Duodenal mucosa (tissue), 2 donors: ENCODE measurements around the gene HLA-DPA1.

Experiments used
- H3K27ac ChIP-seq: one replicate; pipeline ENCODE4 v1.7.0; 2013; ENCODE audit warnings: low read depth, low read length
- H3K27me3 ChIP-seq, 2 donors: one replicate each; pipeline ENCODE4 v1.7.0; 2013; ENCODE audit warnings: low read length in 2 of 2, control low read depth in 1 of 2; ENCODE audit not compliant: insufficient read depth in 2 of 2, control insufficient read depth in 1 of 2
- H3K36me3 ChIP-seq, 2 donors: one replicate each; pipeline ENCODE4 v1.7.0; 2013; ENCODE audit warnings: low read length in 2 of 2, control low read depth in 1 of 2; ENCODE audit not compliant: insufficient read depth in 2 of 2, control insufficient read depth in 1 of 2
- H3K4me1 ChIP-seq, 2 donors: one replicate each; pipeline ENCODE4 v1.7.0; 2013; ENCODE audit warnings: low read length in 2 of 2, control low read depth in 1 of 2; ENCODE audit not compliant: insufficient read depth in 2 of 2, control insufficient read depth in 1 of 2
- H3K4me3 ChIP-seq, 2 donors: one replicate each; pipeline ENCODE4 v1.7.0; 2013; ENCODE audit warnings: low read length in 2 of 2, low read depth in 1 of 2
- H3K9ac ChIP-seq, 2 donors: one replicate each; pipeline ENCODE4 v1.7.0; 2013; ENCODE audit warnings: low read length in 2 of 2, low read depth in 1 of 2
- H3K9me3 ChIP-seq, 2 donors: one replicate each; pipeline ENCODE4 v1.7.0; 2013; ENCODE audit warnings: low read length in 2 of 2, control low read depth in 1 of 2; ENCODE audit not compliant: control insufficient read depth in 1 of 2

The HLA-DPA1 gene

GRCh38 chr6:33049323-33050013, 24.0 kb downstream of the HLA-DPA1 start:
- H3K27me3 ChIP-seq = peaks cover 0 to 6% of the 10 kb centered on the region in 2 donors
- H3K27ac ChIP-seq = no peak overlapping the region
- no peaks in the 10 kb centered on the region for H3K36me3 ChIP-seq
- H3K4me1 ChIP-seq = no peaks in the 10 kb centered on the region
- H3K9ac ChIP-seq = no peak overlapping the region
- H3K4me3 ChIP-seq = no peak overlapping the region
- H3K9me3 ChIP-seq = no peaks in the 10 kb centered on the region

- Histone ChIP-seq H3K36me3 (no peaks in the 10 kb centered on the region), H3K9ac (no peak overlapping the region), H3K4me1 (no peaks in the 10 kb centered on the region), H3K9me3 (no peaks in the 10 kb centered on the region), H3K27ac (no peak overlapping the region), H3K27me3 (peaks cover 0 to 5% of the 10 kb centered on the region in 2 donors), H3K4me3 (no peak overlapping the region)
Observed at GRCh38 chr6:33040157-33040556, 33.3 kb downstream of the HLA-DPA1 start.

- Histone ChIP-seq H3K4me3 (no peak overlapping the region), H3K27me3 (peaks cover 0 to 10% of the 10 kb centered on the region in 2 donors), H3K4me1 (no peaks in the 10 kb centered on the region), H3K27ac (no peak overlapping the region), H3K9me3 (no peaks in the 10 kb centered on the region), H3K36me3 (no peaks in the 10 kb centered on the region), H3K9ac (no peak overlapping the region)
Observed at GRCh38 chr6:33036535-33036934, 36.9 kb downstream of the HLA-DPA1 start.

GRCh38 chr6:33034554-33034953, 38.9 kb downstream of the HLA-DPA1 start:
- Histone ChIP-seq H3K27ac (no peak overlapping the region), H3K4me3 (no peak overlapping the region), H3K9me3 (no peaks in the 10 kb centered on the region), H3K9ac (no peak overlapping the region), H3K27me3 (peaks cover 0 to 10% of the 10 kb centered on the region in 2 donors), H3K36me3 (no peaks in the 10 kb centered on the region), H3K4me1 (no peaks in the 10 kb centered on the region)

- Histone ChIP-seq H3K9me3 (no peaks in the 10 kb centered on the region), H3K9ac (no peak overlapping the region), H3K4me3 (no peak overlapping the region), H3K27me3 (peaks cover 0 to 5% of the 10 kb centered on the region in 2 donors), H3K27ac (peak overlapping the region; percentile 26), H3K4me1 (peaks cover 0 to 5% of the 10 kb centered on the region in 2 donors), H3K36me3 (no peaks in the 10 kb centered on the region)
Observed at GRCh38 chr6:33030245-33030644, 43.2 kb downstream of the HLA-DPA1 start.

GRCh38 chr6:33029328-33030184, 43.9 kb downstream of the HLA-DPA1 start:
- Histone ChIP-seq H3K27ac (peak overlapping the region; percentile 26), H3K9ac (no peak overlapping the region)

GRCh38 chr6:33028220-33028849, 45.1 kb downstream of the HLA-DPA1 start:
- Histone ChIP-seq H3K9me3 (no peaks in the 10 kb centered on the region), H3K9ac (no peak overlapping the region), H3K36me3 (no peaks in the 10 kb centered on the region), H3K4me1 (peaks cover 0 to 5% of the 10 kb centered on the region in 2 donors), H3K27me3 (no peaks in the 10 kb centered on the region), H3K4me3 (no peak overlapping the region), H3K27ac (no peak overlapping the region)

More at GRCh38 chr6:33029328-33030184, 43.9 kb downstream of the HLA-DPA1 start:
- Histone ChIP-seq H3K36me3 (no peaks in the 10 kb centered on the region), H3K9me3 (no peaks in the 10 kb centered on the region), H3K4me1 (peaks cover 0 to 5% of the 10 kb centered on the region in 2 donors), H3K4me3 (no peak overlapping the region), H3K27me3 (peaks cover 0 to 5% of the 10 kb centered on the region in 2 donors)

- Histone ChIP-seq H3K4me1 (peaks cover 5 to 9% of the 10 kb centered on the region in 2 donors), H3K36me3 (no peaks in the 10 kb centered on the region), H3K9me3 (no peaks in the 10 kb centered on the region), H3K9ac (no peak overlapping the region), H3K4me3 (no peak overlapping the region), H3K27ac (no peak overlapping the region), H3K27me3 (no peaks in the 10 kb centered on the region)
Observed at GRCh38 chr6:33024521-33024920, 48.9 kb downstream of the HLA-DPA1 start.

- Histone ChIP-seq H3K9ac (no peak overlapping the region), H3K27ac (no peak overlapping the region), H3K27me3 (no peaks in the 10 kb centered on the region), H3K4me1 (peaks cover 12 to 18% of the 10 kb centered on the region in 2 donors), H3K36me3 (no peaks in the 10 kb centered on the region), H3K4me3 (no peak overlapping the region), H3K9me3 (no peaks in the 10 kb centered on the region)
Observed at GRCh38 chr6:33023536-33023935, 49.9 kb downstream of the HLA-DPA1 start.

- no peak overlapping the region for H3K27ac ChIP-seq
- peaks cover 12 to 22% of the 10 kb centered on the region in 2 donors for H3K4me1 ChIP-seq
- no peaks in the 10 kb centered on the region for H3K27me3 ChIP-seq
- no peak overlapping the region for H3K9ac ChIP-seq
- H3K9me3 ChIP-seq = no peaks in the 10 kb centered on the region
- no peaks in the 10 kb centered on the region for H3K36me3 ChIP-seq
- no peak overlapping the region for H3K4me3 ChIP-seq
Observed at GRCh38 chr6:33021917-33022316, 51.5 kb downstream of the HLA-DPA1 start.
